Parathyroid adenoma (tissue), 2 donors: ENCODE data around the gene TMUB1.

Experiments used
- H2AFZ ChIP-seq: fragments of 300-600 bp; sonication (generic); one replicate; pipeline ENCODE4 v1.7.0; 2017; ENCODE audit warnings: antibody characterized with exemption, mild to moderate bottlenecking
- H3K27ac ChIP-seq: fragments of 300-600 bp; sonication (generic); one replicate; pipeline ENCODE4 v1.7.0; 2017
- H3K27me3 ChIP-seq: fragments of 300-600 bp; sonication (generic); one replicate; pipeline ENCODE4 v1.7.0; 2017; ENCODE audit warnings: low read length; ENCODE audit not compliant: control insufficient read depth, insufficient read depth
- H3K36me3 ChIP-seq: fragments of 300-600 bp; sonication (generic); one replicate; pipeline ENCODE4 v1.7.0; 2017; ENCODE audit warnings: low read length; ENCODE audit not compliant: control insufficient read depth, insufficient read depth
- H3K4me1 ChIP-seq: fragments of 300-600 bp; sonication (generic); one replicate; pipeline ENCODE4 v1.7.0; 2017; ENCODE audit warnings: control low read depth
- H3K4me2 ChIP-seq: fragments of 300-600 bp; sonication (generic); one replicate; pipeline ENCODE4 v1.7.0; 2017; ENCODE audit warnings: low read length
- H3K4me3 ChIP-seq: fragments of 300-600 bp; sonication (generic); one replicate; pipeline ENCODE4 v1.7.0; 2017; ENCODE audit warnings: low read depth, low read length
- H3K79me2 ChIP-seq: fragments of 300-600 bp; sonication (generic); one replicate; pipeline ENCODE4 v1.7.0; 2017; ENCODE audit warnings: control low read depth
- H3K9ac ChIP-seq: fragments of 300-600 bp; sonication (generic); one replicate; pipeline ENCODE4 v1.7.0; 2017; ENCODE audit warnings: mild to moderate bottlenecking
- H3K9me3 ChIP-seq: fragments of 300-600 bp; sonication (generic); one replicate; pipeline ENCODE4 v1.7.0; 2017; ENCODE audit warnings: low read length; ENCODE audit not compliant: control insufficient read depth
- TF ChIP-seq, protein P1 (sequence below): fragments of 300-600 bp; sonication (generic); IDR thresholded peaks from one replicate; pipeline ENCODE4 v1.7.0; 2017; ENCODE audit warnings: antibody characterized with exemption, mild to moderate bottlenecking
- donor health status: primary hyperparathyroidism.

The TMUB1 gene

DNA sequence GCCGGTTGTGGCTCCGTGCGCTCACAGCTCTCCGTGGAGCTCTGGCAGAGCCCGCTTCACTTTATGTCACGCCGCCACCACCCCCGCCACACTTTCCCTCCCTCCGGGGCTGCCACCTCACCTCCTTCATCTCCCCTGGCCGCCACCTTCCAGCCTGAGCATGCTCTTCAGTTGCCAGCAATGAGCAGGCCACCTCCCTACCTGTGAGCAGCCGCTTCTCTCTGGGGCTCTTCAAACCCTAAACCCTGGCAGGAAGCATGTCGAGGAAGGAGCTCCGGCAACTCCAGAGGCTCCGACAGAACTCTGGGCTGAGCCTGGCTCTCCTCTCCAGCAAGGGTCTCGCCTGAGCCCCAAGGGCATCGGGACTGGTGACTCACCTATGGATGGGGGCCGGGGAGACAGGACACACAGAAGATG is 47.5 kb upstream of the TMUB1 start:
- Histone ChIP-seq H3K27me3 (no peaks in the 10 kb centered on the region), H3K36me3 (no peaks in the 10 kb centered on the region), H3K27ac (no peak overlapping the region)

DNA sequence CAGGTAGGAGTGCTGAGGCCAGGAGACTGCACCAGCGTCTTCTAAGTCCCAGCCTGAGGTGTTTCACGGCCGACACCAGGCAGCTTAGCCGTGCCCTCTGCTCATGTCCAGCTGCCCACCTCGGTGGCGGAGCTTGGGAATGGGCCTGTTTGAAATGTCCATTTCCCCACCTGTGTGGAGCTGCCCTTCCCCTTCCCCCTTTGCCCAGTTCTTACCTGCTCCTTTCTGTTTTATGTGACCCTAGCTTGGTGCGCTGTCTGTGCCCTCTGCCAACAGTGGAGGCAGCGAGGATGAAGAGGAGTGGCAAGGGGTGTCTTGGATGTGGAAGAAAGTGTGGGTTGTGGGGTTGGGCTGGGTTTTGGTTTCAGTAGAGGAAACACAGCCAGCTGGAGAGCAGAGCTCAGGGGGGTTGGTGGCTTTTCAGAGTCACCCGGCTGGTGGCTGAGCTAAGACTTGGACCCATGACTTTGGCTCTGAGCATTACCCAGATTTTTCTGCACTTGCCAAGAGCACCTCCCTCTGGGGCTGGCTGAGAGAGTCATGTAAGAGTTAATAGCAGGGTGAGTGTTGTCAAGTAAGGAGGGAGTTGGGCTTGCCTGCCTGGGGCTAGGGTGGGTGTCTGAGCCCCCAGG is 46.8 kb upstream of the TMUB1 start:
- H3K27ac ChIP-seq, result no peak overlapping the region
- no peak overlapping the region for H3K4me3 ChIP-seq
- H3K4me1 ChIP-seq, result no peaks in the 10 kb centered on the region
- H3K27me3 ChIP-seq, result no peaks in the 10 kb centered on the region
- no peak overlapping the region for H2AFZ ChIP-seq
- no peak overlapping the region for H3K9ac ChIP-seq
- H3K79me2 ChIP-seq, result peaks cover 18% of the 10 kb centered on the region
- no peaks in the 10 kb centered on the region for H3K36me3 ChIP-seq
- TF ChIP-seq, protein P1, sequence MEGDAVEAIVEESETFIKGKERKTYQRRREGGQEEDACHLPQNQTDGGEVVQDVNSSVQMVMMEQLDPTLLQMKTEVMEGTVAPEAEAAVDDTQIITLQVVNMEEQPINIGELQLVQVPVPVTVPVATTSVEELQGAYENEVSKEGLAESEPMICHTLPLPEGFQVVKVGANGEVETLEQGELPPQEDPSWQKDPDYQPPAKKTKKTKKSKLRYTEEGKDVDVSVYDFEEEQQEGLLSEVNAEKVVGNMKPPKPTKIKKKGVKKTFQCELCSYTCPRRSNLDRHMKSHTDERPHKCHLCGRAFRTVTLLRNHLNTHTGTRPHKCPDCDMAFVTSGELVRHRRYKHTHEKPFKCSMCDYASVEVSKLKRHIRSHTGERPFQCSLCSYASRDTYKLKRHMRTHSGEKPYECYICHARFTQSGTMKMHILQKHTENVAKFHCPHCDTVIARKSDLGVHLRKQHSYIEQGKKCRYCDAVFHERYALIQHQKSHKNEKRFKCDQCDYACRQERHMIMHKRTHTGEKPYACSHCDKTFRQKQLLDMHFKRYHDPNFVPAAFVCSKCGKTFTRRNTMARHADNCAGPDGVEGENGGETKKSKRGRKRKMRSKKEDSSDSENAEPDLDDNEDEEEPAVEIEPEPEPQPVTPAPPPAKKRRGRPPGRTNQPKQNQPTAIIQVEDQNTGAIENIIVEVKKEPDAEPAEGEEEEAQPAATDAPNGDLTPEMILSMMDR, result no peak
- no peak overlapping the region for H3K4me2 ChIP-seq
- no peaks in the 10 kb centered on the region for H3K9me3 ChIP-seq

More for the DNA sequence above, 47.5 kb upstream of the TMUB1 start:
- Histone ChIP-seq H3K9me3 (no peaks in the 10 kb centered on the region), H3K9ac (no peak overlapping the region), H3K4me3 (no peak overlapping the region), H3K79me2 (peaks cover 13% of the 10 kb centered on the region), H3K4me2 (no peak overlapping the region), H2AFZ (no peak overlapping the region), H3K4me1 (no peaks in the 10 kb centered on the region)
- TF ChIP-seq, protein P1, result no peak

GRCh38 chr7:151129117-151129959 is 46.0 kb upstream of the TMUB1 start:
- Histone ChIP-seq H3K4me2 (no peak overlapping the region), H3K27me3 (no peaks in the 10 kb centered on the region), H3K27ac (no peak overlapping the region), H3K9ac (no peak overlapping the region), H3K36me3 (no peaks in the 10 kb centered on the region), H2AFZ (no peak overlapping the region), H3K9me3 (no peaks in the 10 kb centered on the region), H3K4me1 (no peaks in the 10 kb centered on the region), H3K4me3 (no peak overlapping the region), H3K79me2 (peaks cover 26% of the 10 kb centered on the region)
- TF ChIP-seq, protein P1, result no peak

DNA sequence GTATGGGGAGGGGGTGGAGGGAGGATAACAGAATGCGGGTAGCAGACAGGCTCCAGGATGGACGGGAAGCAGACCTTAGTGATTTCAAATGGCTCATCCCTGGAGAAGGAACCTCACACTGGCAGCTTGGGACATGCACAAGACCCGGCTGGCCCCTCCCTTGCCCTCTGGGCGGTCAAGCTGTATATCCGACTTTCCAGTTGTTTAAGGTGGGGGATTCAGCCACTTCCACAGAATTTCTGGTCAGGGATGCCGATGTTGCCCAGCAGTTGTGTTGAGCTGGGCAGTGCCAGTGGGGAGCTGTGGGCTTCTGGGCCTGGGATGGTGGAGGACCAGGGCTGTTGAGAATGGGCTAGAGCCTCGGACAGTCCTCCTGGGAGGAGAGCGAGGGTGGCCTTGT is 45.4 kb upstream of the TMUB1 start:
- TF ChIP-seq, protein P1, result no peak
- H3K4me3 ChIP-seq, result no peak overlapping the region
- no peaks in the 10 kb centered on the region for H3K36me3 ChIP-seq
- H3K27me3 ChIP-seq, result no peaks in the 10 kb centered on the region
- no peak overlapping the region for H3K9ac ChIP-seq
- no peak overlapping the region for H3K27ac ChIP-seq
- no peaks in the 10 kb centered on the region for H3K9me3 ChIP-seq
- peaks cover 29% of the 10 kb centered on the region for H3K79me2 ChIP-seq
- no peaks in the 10 kb centered on the region for H3K4me1 ChIP-seq
- H2AFZ ChIP-seq, result no peak overlapping the region
- no peak overlapping the region for H3K4me2 ChIP-seq
